ENCODE data around the gene ARL5C.

- TF ChIP-seq EZH2 (IDR thresholded peaks at IDR 0.05; ENCODE audit: borderline replicate concordance) = no peak
- TF ChIP-seq CTCF (IDR thresholded peaks at IDR 0.05; ENCODE audit: poor library complexity) = no peak
- TF ChIP-seq EZH2phosphoT487 (IDR thresholded peaks at IDR 0.05; ENCODE audit: low read depth, severe bottlenecking, unreplicated experiment) = no peak
Measured at GRCh38 chr17:39107155-39107554, 58.8 kb downstream of the ARL5C start.
